Measurements from ENCODE around the gene PTGS1.
"Not testable (repeated sequence)": the region's sequence is repeated elsewhere in the genome, so short reads cannot be mapped to it uniquely, and the experiment has no call there.

The PTGS1 gene

GRCh38 chr9:122403381-122404000 lies 32.7 kb downstream of the PTGS1 start:
- Histone ChIP-seq H3K27ac (ENCODE audit: insufficient read depth in 1 of 2, low read depth in 1 of 2, low read length in 2 of 2, poor library complexity in 1 of 2, severe bottlenecking in 2 of 2) (no peak overlapping the region), H3K9me3 (ENCODE audit: control extremely low read depth in 1 of 5, control insufficient read depth in 4 of 5, insufficient read depth in 2 of 5, low read depth in 1 of 5, low read length in 4 of 5) (no peaks in the 10 kb centered on the region), H3K36me3 (ENCODE audit: control insufficient read depth in 4 of 4, insufficient read depth in 4 of 4, low read length in 3 of 4) (no peaks in the 10 kb centered on the region), H3K4me1 (ENCODE audit: control extremely low read depth in 1 of 4, control insufficient read depth in 4 of 4, insufficient read depth in 4 of 4, low read length in 3 of 4) (no peaks in the 10 kb centered on the region), H3K27me3 (replicated peaks in 2 of 5; ENCODE audit: control insufficient read depth in 4 of 5, insufficient read depth in 5 of 5, low read length in 4 of 5) (no peaks in the 10 kb centered on the region), H3K4me3 (ENCODE audit: control insufficient read depth in 1 of 7, extremely low read depth in 1 of 7, insufficient read depth in 4 of 7, low read depth in 2 of 7, low read length in 6 of 7) (no peak overlapping the region)
- ChIA-PET CTCF (interaction anchor here (1.1 to 1.3 kb wide), 3 partner anchors 20 to 41 kb away, joined by 3 read pairs; no protein-coding TSS in a partner anchor), POLR2A (no interaction called here)
- DNase-seq, result no peak
- WGBS (ENCODE audit: insufficient coverage), result 95% methylated on average over 4 of the region's 6 CpGs

GRCh38 chr9:122405304-122406069 lies 34.7 kb downstream of the PTGS1 start:
- H3K27ac ChIP-seq (ENCODE audit: insufficient read depth in 1 of 2, low read depth in 1 of 2, low read length in 2 of 2, poor library complexity in 1 of 2, severe bottlenecking in 2 of 2); H3K27me3 ChIP-seq (replicated peaks in 2 of 5; ENCODE audit: control insufficient read depth in 4 of 5, insufficient read depth in 5 of 5, low read length in 4 of 5); POLR2A ChIA-PET; H3K4me1 ChIP-seq (ENCODE audit: control extremely low read depth in 1 of 4, control insufficient read depth in 4 of 4, insufficient read depth in 4 of 4, low read length in 3 of 4); H3K36me3 ChIP-seq (ENCODE audit: control insufficient read depth in 4 of 4, insufficient read depth in 4 of 4, low read length in 3 of 4); H3K4me3 ChIP-seq (ENCODE audit: control insufficient read depth in 1 of 7, extremely low read depth in 1 of 7, insufficient read depth in 4 of 7, low read depth in 2 of 7, low read length in 6 of 7); H3K9me3 ChIP-seq (ENCODE audit: control extremely low read depth in 1 of 5, control insufficient read depth in 4 of 5, insufficient read depth in 2 of 5, low read depth in 1 of 5, low read length in 4 of 5): not testable (repeated sequence)
- CTCF ChIA-PET, result interaction anchor here (1.1 kb wide), 1 partner anchor 16 kb away, joined by 3 read pairs; no protein-coding TSS in a partner anchor
- DNase-seq, result peak in 2 of 3 donors; percentile 34 to 57
- WGBS (ENCODE audit: insufficient coverage), result 63% methylated on average over 15 of the region's 15 CpGs

GRCh38 chr9:122406070-122406890 lies 35.5 kb downstream of the PTGS1 start:
- Histone ChIP-seq H3K9me3 (ENCODE audit: control extremely low read depth in 1 of 5, control insufficient read depth in 4 of 5, insufficient read depth in 2 of 5, low read depth in 1 of 5, low read length in 4 of 5) (no peaks in the 10 kb centered on the region), H3K4me1 (ENCODE audit: control extremely low read depth in 1 of 4, control insufficient read depth in 4 of 4, insufficient read depth in 4 of 4, low read length in 3 of 4) (no peaks in the 10 kb centered on the region), H3K27me3 (replicated peaks in 2 of 5; ENCODE audit: control insufficient read depth in 4 of 5, insufficient read depth in 5 of 5, low read length in 4 of 5) (no peaks in the 10 kb centered on the region), H3K36me3 (ENCODE audit: control insufficient read depth in 4 of 4, insufficient read depth in 4 of 4, low read length in 3 of 4) (no peaks in the 10 kb centered on the region), H3K4me3 (ENCODE audit: control insufficient read depth in 1 of 7, extremely low read depth in 1 of 7, insufficient read depth in 4 of 7, low read depth in 2 of 7, low read length in 6 of 7) (peak overlapping the region in 2 of 7 experiments; percentile 6 to 19), H3K27ac (ENCODE audit: insufficient read depth in 1 of 2, low read depth in 1 of 2, low read length in 2 of 2, poor library complexity in 1 of 2, severe bottlenecking in 2 of 2) (no peak overlapping the region)
- WGBS (ENCODE audit: insufficient coverage), result 75% methylated on average over 46 of the region's 61 CpGs
- ChIA-PET POLR2A (no interaction called here), CTCF (interaction anchor here (1.1 kb wide), 1 partner anchor 16 kb away, joined by 3 read pairs; no protein-coding TSS in a partner anchor)
- DNase-seq, result peak in 1 of 3 donors; percentile 14

GRCh38 chr9:122414108-122414507 lies 43.3 kb downstream of the PTGS1 start:
- 95% methylated on average over 3 of the region's 7 CpGs for WGBS (ENCODE audit: insufficient coverage)
- CTCF ChIA-PET; DNase-seq; H3K36me3 ChIP-seq (ENCODE audit: control insufficient read depth in 4 of 4, insufficient read depth in 4 of 4, low read length in 3 of 4); H3K9me3 ChIP-seq (ENCODE audit: control extremely low read depth in 1 of 5, control insufficient read depth in 4 of 5, insufficient read depth in 2 of 5, low read depth in 1 of 5, low read length in 4 of 5); H3K27me3 ChIP-seq (replicated peaks in 2 of 5; ENCODE audit: control insufficient read depth in 4 of 5, insufficient read depth in 5 of 5, low read length in 4 of 5); H3K27ac ChIP-seq (ENCODE audit: insufficient read depth in 1 of 2, low read depth in 1 of 2, low read length in 2 of 2, poor library complexity in 1 of 2, severe bottlenecking in 2 of 2); H3K4me1 ChIP-seq (ENCODE audit: control extremely low read depth in 1 of 4, control insufficient read depth in 4 of 4, insufficient read depth in 4 of 4, low read length in 3 of 4); H3K4me3 ChIP-seq (ENCODE audit: control insufficient read depth in 1 of 7, extremely low read depth in 1 of 7, insufficient read depth in 4 of 7, low read depth in 2 of 7, low read length in 6 of 7); POLR2A ChIA-PET: not testable (repeated sequence)

GRCh38 chr9:122418016-122418415 lies 47.2 kb downstream of the PTGS1 start:
- POLR2A ChIA-PET, result no interaction called here
- Histone ChIP-seq H3K27me3 (replicated peaks in 2 of 5; ENCODE audit: control insufficient read depth in 4 of 5, insufficient read depth in 5 of 5, low read length in 4 of 5) (no peaks in the 10 kb centered on the region), H3K36me3 (ENCODE audit: control insufficient read depth in 4 of 4, insufficient read depth in 4 of 4, low read length in 3 of 4) (no peaks in the 10 kb centered on the region), H3K9me3 (ENCODE audit: control extremely low read depth in 1 of 5, control insufficient read depth in 4 of 5, insufficient read depth in 2 of 5, low read depth in 1 of 5, low read length in 4 of 5) (peaks cover 0 to 17% (median 7%) of the 10 kb centered on the region in 5 experiments), H3K4me1 (ENCODE audit: control extremely low read depth in 1 of 4, control insufficient read depth in 4 of 4, insufficient read depth in 4 of 4, low read length in 3 of 4) (no peaks in the 10 kb centered on the region), H3K27ac (ENCODE audit: insufficient read depth in 1 of 2, low read depth in 1 of 2, low read length in 2 of 2, poor library complexity in 1 of 2, severe bottlenecking in 2 of 2) (no peak overlapping the region), H3K4me3 (ENCODE audit: control insufficient read depth in 1 of 7, extremely low read depth in 1 of 7, insufficient read depth in 4 of 7, low read depth in 2 of 7, low read length in 6 of 7) (no peak overlapping the region)
- peak in 1 of 3 donors; percentile 13 for DNase-seq
- CTCF ChIA-PET, result no interaction called here

- CTCF ChIA-PET, result no interaction called here
- POLR2A ChIA-PET, result no interaction called here
- Histone ChIP-seq H3K36me3 (ENCODE audit: control insufficient read depth in 4 of 4, insufficient read depth in 4 of 4, low read length in 3 of 4) (no peaks in the 10 kb centered on the region), H3K4me1 (ENCODE audit: control extremely low read depth in 1 of 4, control insufficient read depth in 4 of 4, insufficient read depth in 4 of 4, low read length in 3 of 4) (no peaks in the 10 kb centered on the region), H3K4me3 (ENCODE audit: control insufficient read depth in 1 of 7, extremely low read depth in 1 of 7, insufficient read depth in 4 of 7, low read depth in 2 of 7, low read length in 6 of 7) (no peak overlapping the region), H3K9me3 (ENCODE audit: control extremely low read depth in 1 of 5, control insufficient read depth in 4 of 5, insufficient read depth in 2 of 5, low read depth in 1 of 5, low read length in 4 of 5) (peaks cover 0 to 17% (median 7%) of the 10 kb centered on the region in 5 experiments), H3K27ac (ENCODE audit: insufficient read depth in 1 of 2, low read depth in 1 of 2, low read length in 2 of 2, poor library complexity in 1 of 2, severe bottlenecking in 2 of 2) (no peak overlapping the region), H3K27me3 (replicated peaks in 2 of 5; ENCODE audit: control insufficient read depth in 4 of 5, insufficient read depth in 5 of 5, low read length in 4 of 5) (no peaks in the 10 kb centered on the region)
- WGBS (ENCODE audit: insufficient coverage), result 75% methylated on average over 2 of the region's 3 CpGs
- peak in 1 of 3 donors; percentile 20 for DNase-seq
Measured at GRCh38 chr9:122420315-122420714, 49.5 kb downstream of the PTGS1 start.
